Measurements from ENCODE around the gene GLRX5.
"Not testable (repeated sequence)": the region's sequence is repeated elsewhere in the genome, so short reads cannot be mapped to it uniquely, and the experiment has no call there.

Gene GLRX5

GRCh38 chr14:95561001-95561412 lies 26.2 kb downstream of the GLRX5 start:
- DNase-seq, result peak; percentile 17 to 87

DNA sequence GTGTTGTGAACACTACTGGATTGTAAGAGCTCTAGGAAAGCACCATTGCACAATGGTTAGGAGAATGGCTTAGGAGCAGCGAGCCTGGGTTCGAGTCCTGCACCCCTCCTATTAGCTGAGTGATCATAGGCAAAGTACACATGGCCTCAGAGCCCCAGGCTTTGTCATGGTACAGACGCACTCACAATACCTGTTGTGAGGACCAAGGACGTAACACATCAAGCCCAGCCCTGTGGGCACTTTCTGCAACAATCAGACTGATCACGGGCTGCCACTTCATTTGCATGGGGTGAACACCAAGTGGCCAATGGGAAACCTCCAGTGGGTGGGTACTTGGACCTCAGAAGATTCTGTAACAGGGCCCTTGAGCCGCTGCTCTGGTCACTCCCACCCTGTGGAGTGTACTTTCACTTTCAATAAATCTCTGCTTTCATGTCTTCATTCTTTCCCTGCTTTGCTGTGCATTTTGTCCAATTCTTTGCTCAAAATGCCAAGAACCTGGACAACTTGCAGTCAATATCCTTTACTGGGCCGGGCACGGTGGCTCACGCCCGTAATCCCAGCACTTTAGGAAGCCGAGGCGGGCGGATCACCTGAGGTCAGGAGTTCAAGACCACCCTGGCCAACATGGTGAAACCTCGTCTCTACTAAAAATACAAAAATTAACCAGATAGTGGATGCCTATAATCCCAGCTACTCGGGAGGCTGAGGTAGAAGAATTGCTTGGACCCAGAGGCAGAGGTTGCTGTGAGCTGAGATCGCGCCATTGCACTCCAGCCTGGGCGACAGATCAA lies 28.2 kb downstream of the GLRX5 start:
- DNase-seq, result no peak

DNA sequence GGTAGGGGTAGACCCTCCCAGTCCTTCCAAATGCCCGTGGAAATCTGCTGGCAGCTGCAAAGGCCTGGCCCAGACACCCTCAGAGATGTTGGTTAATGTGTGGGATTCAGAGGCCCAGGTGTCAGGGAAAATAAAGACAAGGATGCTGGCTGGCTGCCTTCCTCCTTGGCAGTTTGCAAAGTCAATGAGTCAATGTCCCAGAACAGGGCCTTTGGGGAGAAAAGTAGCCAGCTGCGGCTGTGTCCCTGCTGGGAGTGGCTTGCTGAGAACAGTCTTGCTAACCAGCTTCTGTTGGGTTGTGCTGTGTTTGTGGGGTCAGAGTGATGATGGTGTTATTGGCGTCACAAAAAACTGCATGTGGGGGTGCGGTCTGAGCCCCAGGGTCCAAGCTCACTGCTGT lies 29.2 kb downstream of the GLRX5 start:
- no peak for DNase-seq

DNA sequence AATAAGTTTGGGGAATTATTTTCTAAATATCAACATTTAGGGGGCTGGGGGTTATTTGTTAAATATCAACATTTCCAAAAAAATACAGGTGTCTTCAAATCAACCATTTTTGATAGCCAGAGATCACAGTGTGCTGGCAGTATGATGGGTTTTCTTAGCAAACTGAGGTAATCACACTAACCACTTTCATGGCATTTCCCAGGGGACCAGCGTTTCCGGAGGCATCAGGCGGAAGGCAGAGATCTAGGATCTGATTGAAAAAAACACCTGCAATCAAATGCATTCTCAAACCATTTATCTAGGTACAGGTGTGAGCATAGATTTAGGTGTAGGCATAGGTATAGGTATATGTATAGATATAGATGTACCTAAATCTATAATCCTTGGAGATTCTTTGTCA lies 34.6 kb downstream of the GLRX5 start:
- no peak for DNase-seq

- no peak for DNase-seq
These were observed 38.5 kb downstream of the GLRX5 start for GRCh38 chr14:95573313-95573712.

GRCh38 chr14:95575840-95576473 lies 41.1 kb downstream of the GLRX5 start:
- DNase-seq, result no peak

GRCh38 chr14:95577067-95577800 lies 42.4 kb downstream of the GLRX5 start:
- DNase-seq, result no peak

DNA sequence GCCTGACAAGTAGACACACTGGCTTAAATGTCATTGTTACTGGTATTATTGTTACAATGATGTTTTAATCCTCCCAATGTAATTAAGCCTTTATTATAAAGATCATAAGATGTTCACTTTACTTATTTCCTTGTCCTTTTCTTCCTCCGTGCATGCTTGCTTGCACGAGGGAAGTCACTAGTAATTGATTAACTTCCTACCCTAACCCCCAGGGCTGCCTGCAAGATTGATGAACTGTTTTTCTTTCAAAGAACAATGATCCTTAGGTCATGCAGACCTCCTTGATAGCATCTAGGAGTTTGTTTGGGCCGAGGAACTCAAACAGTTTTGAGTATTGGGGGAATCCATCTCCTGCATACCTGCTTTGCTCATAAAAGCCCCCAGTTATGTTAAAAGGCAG lies 43.0 kb downstream of the GLRX5 start:
- no peak for DNase-seq

DNA sequence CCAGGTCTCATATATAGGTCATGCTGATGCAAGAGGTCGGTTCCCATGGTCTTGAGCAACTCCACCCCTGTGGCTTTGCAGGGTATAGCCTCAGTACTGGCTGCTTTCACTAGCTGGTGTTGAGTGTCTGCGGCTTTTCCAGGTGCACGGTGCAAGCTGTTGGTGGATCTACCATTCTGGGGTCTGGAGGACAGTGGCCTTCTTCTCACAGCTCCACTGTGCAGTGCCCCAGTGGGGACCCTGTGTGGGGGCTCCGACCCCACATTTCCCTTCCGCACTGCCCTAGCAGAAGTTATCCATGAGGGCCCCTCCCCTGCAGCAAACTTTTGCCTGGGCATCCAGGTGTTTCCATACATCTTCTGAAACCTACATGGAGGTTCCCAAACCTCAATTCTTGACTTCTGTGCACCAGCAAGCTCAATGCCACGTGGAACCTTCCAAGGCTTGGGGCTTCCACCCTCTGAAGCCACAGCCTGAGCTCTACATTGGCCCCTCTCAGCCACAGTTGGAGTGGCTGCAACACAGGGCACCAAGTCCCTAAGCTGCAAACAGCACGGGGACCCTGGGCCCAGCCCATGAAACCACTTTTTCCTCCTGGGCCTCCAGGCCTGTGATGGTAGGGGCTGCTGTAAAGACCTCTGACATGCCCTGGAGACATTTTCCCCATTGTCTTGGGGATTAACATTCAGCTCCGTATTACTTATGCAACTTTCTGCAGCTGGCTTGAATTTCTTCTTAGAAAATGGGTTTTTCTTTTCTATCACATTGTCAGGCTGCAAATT lies 49.2 kb downstream of the GLRX5 start:
- DNase-seq, result not testable (repeated sequence)

- DNase-seq, result no peak
These were observed 51.2 kb downstream of the GLRX5 start for GRCh38 chr14:95585953-95586620.

- DNase-seq, result not testable (repeated sequence)
These were observed 56.3 kb downstream of the GLRX5 start for GRCh38 chr14:95591182-95591581.
